Activated CD8-positive, alpha-beta memory T cell treated with anti-CD3 and anti-CD28 coated beads for 36 hours (primary cell): ENCODE data around the gene MEGF9. TPM values are rescaled to one million over a fixed set of nuclear protein-coding genes. Genes with fewer than 3 reads are reported as not detected.

ENCODE experiments used
- CTCF ChIA-PET: fragments of 350-600 bp; sonication (Branson Sonifier 250); formaldehyde crosslinking; loops from one replicate; lab custom pipeline; 2021; ENCODE audit warnings: antibody characterized with exemption; lab: Charles Lee
- POLR2A ChIA-PET: fragments of 350-600 bp; sonication (Branson Sonifier 250); formaldehyde crosslinking; loops from one replicate; lab custom pipeline; 2021; ENCODE audit warnings: antibody characterized with exemption; lab: Charles Lee
- total RNA-seq, 2 experiments: library from RNA; stranded (reverse); gene quantifications; one replicate each; pipeline ENCODE4 v1.2.3, GENCODE V29; 2021

The MEGF9 gene
- total RNA-seq, 2 experiments from 2014 or later: 5.6 to 5.7 TPM

GRCh38 chr9:120735415-120736126 lies 21.3 kb upstream of the MEGF9 start:
- ChIA-PET CTCF (interaction anchor here (1.1 to 1.3 kb wide), 2 partner anchors 20 to 326 kb away, joined by 3 to 6 read pairs; no protein-coding TSS in a partner anchor), POLR2A (no interaction called here)

- ChIA-PET CTCF (interaction anchor here (1.3 kb wide), 1 partner anchor 21 kb away, joined by 6 read pairs; no protein-coding TSS in a partner anchor), POLR2A (no interaction called here)
Observed at GRCh38 chr9:120734607-120735410, 20.5 kb upstream of the MEGF9 start.

DNA sequence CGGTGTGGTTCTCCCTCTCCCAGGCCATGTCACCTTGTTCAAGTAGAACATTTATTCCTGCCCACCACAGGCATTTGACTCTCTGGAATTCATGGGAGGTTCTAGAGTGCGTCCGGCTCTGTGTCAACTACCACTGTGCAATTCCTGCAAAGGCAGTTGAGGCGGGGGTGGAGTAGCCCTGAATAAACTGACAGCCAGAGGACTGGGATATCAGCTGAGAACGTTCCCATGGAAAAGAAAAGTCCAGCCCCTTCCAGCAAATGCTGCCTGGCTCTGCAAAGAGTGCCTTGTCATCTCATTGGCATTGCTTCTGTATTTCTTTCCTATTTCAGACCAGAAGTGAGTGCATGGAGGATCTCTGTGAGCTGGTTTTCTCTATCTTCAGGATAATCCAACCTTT lies 18.9 kb upstream of the MEGF9 start:
- POLR2A ChIA-PET: interaction anchor here (0.7 kb wide), 1 partner anchor 158 kb away, joined by 3 read pairs; no protein-coding TSS in a partner anchor
- CTCF ChIA-PET: no interaction called here

GRCh38 chr9:120730654-120731514 lies 16.6 kb upstream of the MEGF9 start:
- POLR2A ChIA-PET: no interaction called here
- CTCF ChIA-PET: interaction anchor here (1.1 kb wide), 1 partner anchor 138 kb away, joined by 3 read pairs; no protein-coding TSS in a partner anchor

DNA sequence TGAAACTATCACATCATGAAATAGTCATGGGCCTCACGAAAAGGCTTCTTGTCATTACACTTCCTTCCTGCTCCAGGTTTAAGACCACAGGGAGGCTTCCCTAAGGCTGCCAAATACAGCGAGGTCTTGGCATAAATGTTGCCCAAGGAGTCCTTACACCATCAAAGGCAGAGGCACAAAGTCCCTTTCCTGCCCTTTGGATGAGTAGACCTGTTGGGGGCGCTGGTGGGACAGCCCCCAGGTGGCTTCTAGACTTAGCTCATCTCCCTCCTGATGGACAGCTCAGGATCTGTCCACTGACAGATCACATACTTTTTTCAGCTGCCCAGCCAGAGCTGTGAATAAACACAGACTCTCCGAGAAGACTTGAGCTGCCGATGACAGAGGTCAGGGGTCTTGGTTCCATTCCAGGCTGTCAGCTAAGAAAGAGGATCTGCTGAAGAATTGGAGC lies 15.5 kb upstream of the MEGF9 start:
- CTCF ChIA-PET: no interaction called here

DNA sequence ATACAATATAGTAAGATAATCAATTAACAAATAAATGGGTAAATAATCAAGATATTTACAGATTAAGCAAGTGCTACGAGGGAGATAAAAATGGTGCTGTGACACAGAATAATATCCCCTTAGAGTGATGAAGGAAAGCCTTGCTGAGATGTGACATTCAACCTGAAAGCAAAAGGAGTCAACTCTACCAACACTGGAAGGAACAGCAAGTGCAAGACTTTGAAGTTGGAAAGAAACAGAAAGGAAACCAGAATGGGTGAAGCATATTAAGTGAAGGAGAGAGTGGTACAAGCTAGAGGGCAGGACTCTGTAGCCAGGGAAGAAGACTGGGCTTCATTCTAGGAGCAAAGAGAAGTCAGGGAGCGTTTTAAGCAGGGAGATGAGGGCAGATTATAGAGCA lies 12.2 kb upstream of the MEGF9 start:
- ChIA-PET CTCF (no interaction called here), POLR2A (no interaction called here)

More for the DNA sequence above, 15.5 kb upstream of the MEGF9 start:
- POLR2A ChIA-PET: no interaction called here

DNA sequence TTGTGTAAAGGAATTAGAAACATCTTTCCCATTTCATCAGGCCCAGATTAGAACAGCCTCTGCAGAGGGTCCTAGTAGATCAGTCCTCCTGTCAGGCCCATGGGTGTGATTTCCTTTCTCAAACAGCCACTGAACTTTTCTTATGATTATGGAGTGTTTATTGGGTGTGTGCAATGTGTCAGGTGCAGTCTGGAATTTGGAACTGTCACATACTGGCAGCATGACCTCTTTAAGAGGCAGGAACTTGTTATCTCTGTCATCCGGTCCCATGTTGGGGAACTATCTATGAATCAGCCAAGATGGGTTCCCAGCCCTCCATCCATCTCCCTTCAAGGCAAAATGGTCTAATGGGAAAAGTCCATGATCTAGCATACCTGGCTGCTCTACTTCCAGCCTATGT lies 11.6 kb upstream of the MEGF9 start:
- POLR2A ChIA-PET: no interaction called here
- CTCF ChIA-PET: no interaction called here

GRCh38 chr9:120724757-120725400 lies 10.6 kb upstream of the MEGF9 start:
- CTCF ChIA-PET: interaction anchor here (1.4 kb wide), 1 partner anchor 13 kb away, joined by 4 read pairs; no protein-coding TSS in a partner anchor
- POLR2A ChIA-PET: no interaction called here

- ChIA-PET CTCF (no interaction called here), POLR2A (no interaction called here)
Observed at GRCh38 chr9:120723565-120723964, 9.3 kb upstream of the MEGF9 start.

- CTCF ChIA-PET: no interaction called here
- POLR2A ChIA-PET: no interaction called here
Observed at GRCh38 chr9:120720404-120720803, 6.1 kb upstream of the MEGF9 start.

DNA sequence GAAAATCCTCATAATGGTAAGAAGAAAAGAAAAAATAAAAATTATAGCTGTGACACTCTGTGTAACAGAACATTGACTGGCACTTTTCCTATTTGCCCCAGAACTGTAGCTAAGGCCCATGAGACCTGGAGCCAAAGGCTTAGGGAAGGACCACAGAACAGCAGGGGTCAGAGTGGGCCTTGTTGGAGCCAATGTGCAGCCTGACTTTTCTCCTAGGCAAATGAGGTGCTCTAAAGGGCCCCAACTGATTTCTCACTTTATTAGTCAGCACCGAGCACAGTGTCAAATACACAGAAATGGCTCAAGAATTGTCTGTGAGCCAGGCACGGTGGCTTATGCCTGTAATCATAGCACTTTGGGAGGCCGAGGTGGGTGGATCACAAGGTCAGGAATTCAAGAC lies 4.0 kb upstream of the MEGF9 start:
- CTCF ChIA-PET: no interaction called here
- POLR2A ChIA-PET: no interaction called here

DNA sequence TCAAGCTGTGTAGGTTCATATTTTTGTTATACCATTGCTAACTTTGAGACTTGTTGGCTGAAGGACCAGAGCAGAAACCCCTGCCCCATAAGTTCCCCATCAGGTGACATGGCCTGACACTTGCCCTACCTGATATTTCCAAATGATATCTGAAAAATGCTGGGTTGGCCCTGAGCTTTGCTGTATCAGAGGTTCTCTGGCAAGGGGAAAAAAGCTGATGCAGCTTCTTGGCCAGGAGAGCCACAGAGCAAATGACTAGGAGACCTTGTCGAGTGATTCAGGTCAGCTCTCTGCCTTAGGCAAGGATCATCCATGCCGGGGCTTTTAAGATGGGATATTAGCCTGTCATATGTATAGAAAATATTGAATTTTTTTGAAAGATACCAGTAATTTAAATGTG lies 2.9 kb upstream of the MEGF9 start:
- POLR2A ChIA-PET: no interaction called here
- CTCF ChIA-PET: no interaction called here

- ChIA-PET CTCF (no interaction called here), POLR2A (no interaction called here)
Observed at GRCh38 chr9:120716483-120716882, 2.2 kb upstream of the MEGF9 start.

- POLR2A ChIA-PET: interaction anchor here (0.5 to 0.6 kb wide), 2 partner anchors 46 to 211 kb away, joined by 3 read pairs; no protein-coding TSS in a partner anchor
Observed at GRCh38 chr9:120715389-120715924, 1.2 kb upstream of the MEGF9 start.

GRCh38 chr9:120714846-120715388 lies 647 bp upstream of the MEGF9 start:
- ChIA-PET POLR2A (interaction anchor here (0.5 to 0.6 kb wide), 2 partner anchors 46 to 211 kb away, joined by 3 read pairs; no protein-coding TSS in a partner anchor), CTCF (interaction anchor here (0.9 kb wide), 1 partner anchor 8 kb away, joined by 4 read pairs; no protein-coding TSS in a partner anchor)

More at GRCh38 chr9:120715389-120715924, 1.2 kb upstream of the MEGF9 start:
- CTCF ChIA-PET: interaction anchor here (0.9 kb wide), 1 partner anchor 9 kb away, joined by 4 read pairs; no protein-coding TSS in a partner anchor

- CTCF ChIA-PET: no interaction called here
- POLR2A ChIA-PET: no interaction called here
Observed at GRCh38 chr9:120713257-120714087, 798 bp downstream of the MEGF9 start.

GRCh38 chr9:120712539-120713031 lies 1.7 kb downstream of the MEGF9 start:
- ChIA-PET POLR2A (no interaction called here), CTCF (interaction anchor here (0.8 to 1.2 kb wide), 3 partner anchors 12 to 1447 kb away, joined by 4 read pairs; partner anchors contain the start of gene NDUFA8)
